Stromal cell of bone marrow (primary cell): ENCODE results near the gene GAPT.
"Not testable (repeated sequence)": the region's sequence is repeated elsewhere in the genome, so short reads cannot be mapped to it uniquely, and the experiment has no call there.

Experiments
- DNase-seq: peaks from one replicate; pipeline ENCODE4 v3.0.0-alpha.2; 2012; ENCODE audit warnings: low read depth

GAPT gene

GRCh38 chr5:58503390-58504046, 12.3 kb downstream of the GAPT start:
- DNase-seq, result no peak

- DNase-seq, result no peak
Observed at GRCh38 chr5:58504766-58505165, 13.5 kb downstream of the GAPT start.

- no peak for DNase-seq
Observed at GRCh38 chr5:58505502-58505901, 14.3 kb downstream of the GAPT start.

DNA sequence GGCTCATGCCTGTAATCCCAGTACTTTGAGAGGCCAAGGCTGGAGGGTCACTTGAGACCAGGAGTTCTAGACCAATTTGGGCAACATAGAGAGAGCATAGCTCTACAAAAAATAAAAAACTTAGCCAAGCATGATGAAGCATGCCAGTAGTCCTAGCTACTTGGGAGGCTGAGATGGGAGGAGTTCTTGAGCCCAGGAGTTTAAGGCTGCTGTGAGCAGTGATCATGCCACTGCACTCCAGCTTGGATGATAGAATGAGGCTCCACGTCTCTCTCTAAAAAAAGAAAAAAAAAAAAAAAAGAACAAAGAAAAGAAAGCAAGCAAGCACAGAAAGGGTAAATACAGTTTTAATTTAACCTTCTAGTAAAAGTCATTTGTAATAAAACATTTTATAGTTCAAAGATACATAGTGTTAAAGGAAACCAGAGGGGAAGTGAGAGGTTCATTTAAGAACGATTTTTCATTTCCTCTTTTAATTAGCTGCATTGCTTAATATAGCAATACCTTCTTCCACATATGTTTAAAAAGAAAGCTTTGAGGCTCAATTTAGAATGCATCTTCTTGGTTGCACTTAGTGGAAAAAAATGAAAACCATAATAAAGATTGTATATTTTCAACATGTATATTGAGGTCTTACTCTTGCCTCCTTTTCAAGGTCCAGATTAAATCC, 14.9 kb downstream of the GAPT start:
- DNase-seq, result no peak

DNA sequence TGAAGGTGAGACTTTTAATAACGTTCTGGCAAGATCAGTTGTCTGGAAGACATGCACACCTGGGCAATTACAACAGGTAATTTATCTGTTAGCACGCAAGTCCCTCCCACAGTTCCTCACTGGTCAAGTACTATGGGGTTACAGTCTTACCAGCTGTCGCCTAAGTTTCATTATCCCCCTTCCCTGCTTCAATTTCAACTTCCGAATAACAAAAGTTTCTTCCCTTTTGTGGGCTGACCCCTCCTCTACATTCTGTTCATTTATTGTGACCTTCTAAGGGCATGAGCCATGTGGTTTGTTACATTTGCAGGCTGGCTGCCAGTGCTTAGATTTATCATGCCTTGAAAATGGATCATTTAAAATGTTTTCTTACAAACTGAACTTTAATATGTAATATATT, 16.5 kb downstream of the GAPT start:
- DNase-seq, result no peak

DNA sequence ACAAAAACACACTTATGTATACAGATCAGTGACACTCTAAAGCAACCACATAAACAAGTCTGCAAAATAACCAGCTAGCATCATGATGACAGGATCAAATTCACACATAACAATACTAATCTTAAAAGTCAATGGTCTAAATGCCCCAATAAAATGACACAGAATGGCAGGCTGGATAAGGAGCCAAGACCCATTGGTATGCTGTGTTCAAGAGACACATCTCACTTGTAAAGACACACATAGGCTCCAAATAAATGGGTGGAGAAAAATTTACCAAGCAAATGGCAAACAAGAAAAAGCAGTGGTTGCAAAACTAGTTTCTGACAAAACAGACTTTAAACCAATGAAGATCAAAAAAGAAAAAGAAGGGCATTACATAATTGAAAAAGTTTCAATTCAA, 26.0 kb downstream of the GAPT start:
- no peak for DNase-seq

- DNase-seq, result no peak
Observed at GRCh38 chr5:58523956-58524355, 32.7 kb downstream of the GAPT start.

GRCh38 chr5:58524571-58524970, 33.3 kb downstream of the GAPT start:
- DNase-seq, result no peak

DNA sequence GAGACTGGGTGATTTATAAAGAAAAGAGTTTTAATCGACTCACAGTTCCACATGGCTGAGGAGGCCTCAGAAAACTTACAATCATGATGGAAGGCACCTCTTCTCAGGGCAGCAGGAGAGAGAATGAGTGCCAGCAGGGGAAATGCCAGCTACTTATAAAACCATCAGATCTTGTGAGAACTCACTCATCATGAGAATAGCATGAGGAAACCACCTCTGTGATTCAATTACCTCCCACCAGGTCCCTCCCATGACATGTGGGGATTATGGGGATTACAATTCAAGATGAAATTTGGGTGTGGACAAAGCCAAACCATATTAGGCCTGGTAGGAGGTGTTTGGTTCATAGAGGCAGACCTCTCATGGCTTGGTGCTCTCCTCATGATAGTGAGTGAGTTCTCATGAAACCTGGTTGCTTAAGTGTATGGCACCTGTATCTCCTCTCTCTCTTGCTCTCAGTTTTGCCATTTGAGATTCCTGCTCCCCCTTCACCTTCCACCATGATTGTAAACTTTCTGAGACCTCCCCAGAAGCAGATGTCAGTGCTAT, 39.8 kb downstream of the GAPT start:
- DNase-seq, result no peak

DNA sequence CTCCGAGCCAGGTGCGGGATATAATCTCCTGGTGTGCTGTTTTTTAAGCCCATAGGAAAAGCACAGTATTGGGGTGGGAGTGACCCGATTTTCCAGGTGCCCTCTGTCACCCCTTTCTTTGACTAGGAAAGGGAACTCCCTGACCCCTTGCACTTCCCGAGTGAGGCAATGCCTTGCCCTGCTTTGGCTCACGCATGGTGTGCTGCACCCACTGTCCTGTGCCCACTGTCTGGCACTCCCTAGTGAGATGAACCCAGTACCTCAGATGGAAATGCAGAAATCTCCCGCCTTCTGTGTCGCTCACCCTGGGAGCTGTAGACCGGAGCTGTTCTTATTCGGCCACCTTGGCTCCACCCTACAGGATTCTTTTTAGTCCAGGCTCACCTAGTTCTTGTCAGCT, 50.7 kb downstream of the GAPT start:
- not testable (repeated sequence) for DNase-seq

GRCh38 chr5:58542709-58543108, 51.5 kb downstream of the GAPT start:
- DNase-seq, result no peak

DNA sequence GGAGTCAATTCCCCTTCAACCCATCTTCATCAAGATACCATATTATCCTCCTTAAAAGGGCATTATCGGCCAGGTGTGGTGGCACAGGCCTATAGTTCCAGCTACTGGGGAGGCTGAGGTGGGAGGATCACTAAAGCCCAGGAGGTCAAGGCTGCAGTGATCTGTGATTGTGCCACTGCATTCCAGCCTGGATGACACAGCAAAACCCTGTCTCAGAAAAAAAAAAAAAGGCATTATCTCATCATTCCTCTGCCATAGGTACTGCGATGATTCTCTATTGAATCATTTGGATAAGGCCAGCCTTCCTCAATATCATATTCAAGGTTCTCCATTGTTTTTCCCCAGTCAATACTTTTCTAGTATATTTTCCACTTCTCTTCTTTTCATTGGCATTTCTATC, 52.5 kb downstream of the GAPT start:
- no peak for DNase-seq

GRCh38 chr5:58544195-58544594, 53.0 kb downstream of the GAPT start:
- DNase-seq, result no peak

DNA sequence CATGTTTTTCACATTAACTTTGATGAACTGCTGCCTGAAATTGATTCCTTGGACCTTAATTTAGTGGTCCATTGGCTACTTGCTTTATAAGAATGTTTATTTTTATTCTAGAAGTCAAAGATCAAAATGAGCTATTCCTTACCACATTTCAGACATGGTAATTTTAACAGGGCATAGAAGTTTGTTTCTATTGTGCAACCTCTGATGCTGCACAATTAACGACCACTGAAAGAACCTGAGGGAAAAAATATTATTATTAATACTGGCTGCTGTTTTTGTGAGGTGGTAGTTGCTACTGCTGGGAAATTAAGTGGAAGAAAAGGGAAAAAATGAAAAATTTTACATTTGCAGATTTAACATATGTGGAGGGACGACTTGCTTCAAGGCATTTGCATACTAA, 53.7 kb downstream of the GAPT start:
- no peak for DNase-seq

DNA sequence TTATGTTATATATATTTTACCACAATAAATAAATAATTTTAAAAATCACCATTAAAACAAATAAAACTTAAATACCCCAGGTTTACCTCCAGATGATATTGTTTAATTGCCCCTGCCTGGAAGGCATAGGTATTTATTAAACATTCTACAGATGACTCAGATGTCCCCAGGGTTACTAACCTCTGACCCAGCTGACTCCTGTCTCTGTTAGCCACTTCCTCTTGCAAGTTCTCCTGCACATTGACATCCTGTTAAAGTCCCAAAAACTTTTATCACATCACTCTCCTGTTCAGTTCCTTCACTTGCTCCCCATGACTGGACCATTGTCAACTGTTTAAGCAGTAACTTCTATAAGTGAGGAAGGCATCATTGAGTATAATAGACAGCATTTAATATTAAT, 54.7 kb downstream of the GAPT start:
- no peak for DNase-seq
